AG10803 (cell line): ENCODE results near the gene SLC2A4.
A peak's percentile ranks its signal among the peaks of the same experiment; 100 is the strongest.

ENCODE experiments used
- DNase-seq: peaks from one replicate; pipeline ENCODE4 v3.0.0; 2010; ENCODE audit warnings: low read depth
- H3K4me3 ChIP-seq: 2 replicates; pipeline ENCODE4 v1.5.1; 2011; ENCODE audit warnings: mild to moderate bottlenecking, low read length, control low read depth
- CTCF ChIP-seq: conservative IDR thresholded peaks from 2 replicates; pipeline ENCODE4 v1.5.1; 2011; ENCODE audit warnings: mild to moderate bottlenecking, low read length, control low read depth, inconsistent platforms

SLC2A4 gene

GRCh38 chr17:7262192-7262934 lies 19.2 kb upstream of the SLC2A4 start, which contains the start of gene CLDN7:
Gene CLDN7 (minus strand): TSS chr17:7262478. CDS start chr17:7262043, 435 bp downstream.
- H3K4me3 ChIP-seq = peak within 1 kb of the TSS; percentile 47
- no peak for TF ChIP-seq CTCF
- no peak for DNase-seq

GRCh38 chr17:7262935-7263800 lies 18.4 kb upstream of the SLC2A4 start:
- no peak for TF ChIP-seq CTCF
- no peak overlapping the region for H3K4me3 ChIP-seq
- no peak for DNase-seq

GRCh38 chr17:7263801-7264078 lies 17.8 kb upstream of the SLC2A4 start:
- H3K4me3 ChIP-seq = no peak overlapping the region
- no peak for DNase-seq
- no peak for TF ChIP-seq CTCF

GRCh38 chr17:7266784-7267183 lies 14.7 kb upstream of the SLC2A4 start:
- DNase-seq = no peak
- no peak overlapping the region for H3K4me3 ChIP-seq
- no peak for TF ChIP-seq CTCF

GRCh38 chr17:7279448-7279847 lies 2.1 kb upstream of the SLC2A4 start:
- DNase-seq = no peak
- TF ChIP-seq CTCF = no peak
- no peak overlapping the region for H3K4me3 ChIP-seq

GRCh38 chr17:7280519-7281073 lies 922 bp upstream of the SLC2A4 start:
- H3K4me3 ChIP-seq = peak overlapping the region; percentile 58
- peak; percentile 86 for TF ChIP-seq CTCF
- DNase-seq = peak; percentile 68
